Hematopoietic multipotent progenitor cell treated with erythropoietin and hydrocortisone succinate and interleukin-3 and kit ligand, for 4 days (in vitro differentiated cells): ENCODE results near the gene FCN3.

ENCODE experiments used
- DNase-seq: peaks from one replicate; pipeline ENCODE4 v3.0.0-alpha.2; 2015

FCN3 gene

DNA sequence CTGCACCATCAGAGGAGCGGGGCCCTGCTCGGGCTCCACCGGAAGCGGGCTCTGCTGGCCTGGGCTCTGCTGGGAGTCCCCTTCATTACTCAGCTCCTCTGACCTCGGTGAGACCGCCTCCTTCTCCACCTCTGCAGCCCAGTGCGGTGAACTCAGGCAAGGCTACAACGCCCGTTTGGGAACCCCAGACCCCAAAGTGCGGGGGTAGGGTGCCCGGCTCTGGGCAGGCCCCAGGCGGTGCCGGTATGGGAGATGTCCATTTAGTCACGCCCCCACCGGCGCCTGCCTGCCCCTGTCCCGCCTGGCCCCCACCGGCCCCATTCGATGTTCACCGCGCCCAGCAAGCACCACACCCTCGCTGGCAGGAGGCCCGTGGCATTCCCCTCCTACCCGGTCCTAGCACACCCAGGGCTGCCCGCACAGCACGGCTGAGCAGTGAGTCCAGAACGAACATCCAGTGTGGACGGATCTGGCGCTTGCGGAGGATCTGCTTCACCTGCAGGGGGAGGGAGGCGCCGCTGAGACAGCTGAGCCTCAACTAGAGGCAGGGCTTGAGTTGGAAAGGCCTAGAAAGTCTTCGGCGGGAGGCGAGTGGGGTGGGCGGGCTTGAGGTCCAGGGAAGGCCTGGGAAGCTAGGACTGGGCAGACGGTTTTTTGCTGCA is 17.9 kb downstream of the FCN3 start:
- DNase-seq = peak; percentile 60

DNA sequence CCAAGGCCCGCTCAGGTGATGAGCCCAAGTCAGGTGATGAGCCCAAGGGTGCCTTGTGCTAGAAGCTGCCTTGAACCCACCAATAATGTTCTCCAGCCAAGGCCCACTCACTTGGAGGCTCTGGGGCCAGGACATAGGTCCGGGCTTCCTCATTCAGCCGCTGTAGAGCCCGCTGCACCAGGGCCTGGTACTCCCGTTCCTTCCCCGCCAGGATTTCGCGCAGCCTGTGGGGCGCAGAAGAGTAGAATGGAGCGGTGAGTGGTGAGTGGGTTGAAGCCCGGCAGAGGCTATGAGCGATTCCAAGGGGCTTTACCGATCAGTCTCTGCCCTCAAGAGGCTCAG is 18.4 kb downstream of the FCN3 start:
- no peak for DNase-seq

DNA sequence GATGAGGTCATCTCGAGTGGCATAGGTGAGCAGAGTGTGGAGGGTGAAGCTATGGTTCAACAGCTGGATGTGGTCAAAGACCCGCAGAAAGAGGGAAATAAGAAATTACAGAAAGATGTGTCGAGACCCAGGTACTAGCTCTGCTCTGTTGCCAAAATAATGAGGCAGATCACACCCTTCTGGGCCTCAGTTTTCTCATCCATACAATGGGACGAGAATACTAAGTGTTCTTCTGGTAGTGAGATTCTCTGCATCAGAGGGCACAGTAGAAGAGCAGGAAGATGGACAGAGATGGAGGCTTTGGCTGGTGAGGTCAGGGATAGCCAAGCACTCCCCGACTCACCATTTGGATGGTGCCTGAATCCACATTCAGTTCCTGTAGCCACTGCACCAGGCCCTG is 18.9 kb downstream of the FCN3 start:
- DNase-seq = no peak

GRCh38 chr1:27353629-27354028 is 21.0 kb downstream of the FCN3 start:
- DNase-seq = no peak

- DNase-seq = no peak
These were observed 21.5 kb downstream of the FCN3 start for GRCh38 chr1:27353166-27353565.

DNA sequence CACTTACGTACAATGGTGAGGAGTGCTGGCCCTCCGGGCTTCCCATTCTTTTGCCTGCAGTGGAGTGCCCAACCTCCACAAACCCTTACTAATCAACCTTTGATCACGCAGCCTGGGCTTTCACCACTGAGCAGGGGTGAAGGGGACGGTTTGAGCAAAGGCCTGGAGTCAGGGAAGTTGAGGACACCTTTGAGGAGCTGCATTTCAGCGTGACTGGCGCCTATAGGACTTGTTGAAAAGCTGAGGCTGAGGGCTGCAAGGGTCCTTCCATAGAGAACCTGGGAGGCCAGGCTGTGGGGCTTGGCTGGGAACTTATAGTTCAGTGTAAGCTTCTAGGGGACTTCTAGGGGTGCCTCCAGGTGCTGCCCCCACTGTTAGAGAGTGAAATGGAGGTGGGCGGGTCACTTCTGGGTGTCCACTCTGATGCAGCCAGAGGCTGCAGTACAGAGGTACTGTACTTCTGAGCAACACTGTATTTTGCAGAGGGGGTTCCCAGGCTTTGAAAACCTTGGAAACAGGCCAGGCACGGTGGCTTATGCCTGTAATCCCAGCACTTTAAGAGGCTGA is 23.0 kb downstream of the FCN3 start:
- no peak for DNase-seq

GRCh38 chr1:27350663-27351540 is 23.7 kb downstream of the FCN3 start:
- DNase-seq = no peak

- DNase-seq = peak; percentile 38
These were observed 24.6 kb downstream of the FCN3 start for GRCh38 chr1:27349784-27350662.

- peak; percentile 27 for DNase-seq
These were observed 25.5 kb downstream of the FCN3 start for GRCh38 chr1:27348861-27349783.

- DNase-seq = no peak
These were observed 27.5 kb downstream of the FCN3 start for GRCh38 chr1:27346991-27347624.

DNA sequence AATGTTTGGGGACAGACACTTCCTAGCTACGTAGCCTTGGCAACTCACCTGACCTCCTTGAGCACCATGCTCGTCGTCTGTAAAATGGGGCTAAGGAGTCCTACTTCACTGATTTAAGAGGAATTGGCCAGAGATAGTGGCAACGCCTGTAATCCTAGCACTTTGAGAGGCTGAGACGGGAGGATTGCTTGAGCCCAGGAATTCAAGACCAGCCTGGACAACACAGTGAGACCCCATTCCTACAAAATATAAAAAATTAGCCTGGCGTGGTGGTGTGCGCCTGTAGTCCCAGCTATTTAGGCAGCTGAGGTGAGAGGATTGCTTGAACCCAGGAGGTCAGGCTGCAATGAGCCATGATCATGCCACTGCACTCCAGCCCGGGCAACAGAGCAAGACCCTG is 28.3 kb downstream of the FCN3 start:
- no peak for DNase-seq

GRCh38 chr1:27345272-27345671 is 29.4 kb downstream of the FCN3 start:
- no peak for DNase-seq

- no peak for DNase-seq
These were observed 31.0 kb downstream of the FCN3 start for GRCh38 chr1:27343639-27344025.

- DNase-seq = peak; percentile 88
These were observed 31.6 kb downstream of the FCN3 start for GRCh38 chr1:27342778-27343638.

GRCh38 chr1:27342391-27342777 is 32.2 kb downstream of the FCN3 start:
- peak; percentile 33 for DNase-seq

GRCh38 chr1:27341525-27342252 is 32.9 kb downstream of the FCN3 start, which contains the start of gene SYTL1:
Gene SYTL1 (plus strand): TSS chr1:27342022. CDS start chr1:27345335, 3,313 bp downstream.
- DNase-seq = peak; percentile 90

DNA sequence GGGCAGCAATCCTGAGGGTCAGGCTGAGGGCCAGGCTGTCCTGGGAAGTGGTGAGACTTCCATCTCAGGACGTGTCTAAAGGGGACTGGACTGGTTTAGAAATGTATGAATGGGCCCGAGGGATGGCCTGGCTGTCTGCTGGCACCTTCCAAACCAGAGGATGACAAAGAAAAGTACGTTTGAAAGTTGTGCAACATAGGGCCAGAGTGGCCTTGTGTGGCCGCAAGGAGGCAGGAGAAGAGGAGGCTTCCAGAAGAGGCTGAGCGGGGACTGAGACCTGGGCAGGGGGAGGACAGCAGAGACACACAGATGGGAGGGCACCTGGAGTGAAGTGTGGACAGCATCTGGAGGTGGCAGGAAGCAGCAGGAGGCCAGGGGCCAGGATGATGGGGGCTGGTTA is 35.4 kb downstream of the FCN3 start:
- DNase-seq = no peak

DNA sequence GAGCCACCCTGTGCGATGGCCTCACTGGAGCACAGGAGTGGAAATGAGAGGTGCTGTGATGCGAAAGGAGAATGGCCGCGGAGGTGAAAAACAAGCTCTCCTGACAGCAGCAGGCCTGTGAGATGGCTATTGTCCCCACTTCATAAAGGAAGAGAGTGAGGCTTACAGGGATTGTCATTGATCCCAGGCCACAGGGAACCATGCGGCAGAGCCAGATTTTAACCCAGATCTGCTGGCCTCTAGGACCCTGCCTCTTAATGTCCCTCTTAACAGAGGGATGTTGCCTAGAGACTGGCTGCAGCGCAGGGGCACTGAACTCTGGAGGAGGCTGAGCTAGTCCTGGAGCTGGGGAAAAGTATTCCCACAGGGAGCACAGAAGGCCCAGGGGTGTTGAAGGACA is 35.9 kb downstream of the FCN3 start:
- no peak for DNase-seq

GRCh38 chr1:27336756-27337155 is 37.9 kb downstream of the FCN3 start:
- DNase-seq = no peak
